Trophoblast cell (in vitro differentiated cells and primary cell): Measurements from ENCODE around the gene SIGLEC12.
A peak's percentile ranks its signal among the peaks of the same experiment; 100 is the strongest.

Experiments used
- DNase-seq, 2 donors: peaks; one replicate each; pipeline ENCODE4 v3.0.0-alpha.2; 2016
- H2AFZ ChIP-seq: 2 replicates; pipeline ENCODE4 v1.6.1; 2013; ENCODE audit warnings: low read length, moderate library complexity, mild to moderate bottlenecking; ENCODE audit not compliant: insufficient read depth, poor library complexity
- H2AK5ac ChIP-seq: 2 replicates; pipeline ENCODE4 v1.6.1; 2013; ENCODE audit warnings: mild to moderate bottlenecking, low read length
- H2BK120ac ChIP-seq: 2 replicates; pipeline ENCODE4 v1.6.1; 2013; ENCODE audit warnings: low read length, mild to moderate bottlenecking, moderate library complexity; ENCODE audit not compliant: insufficient read depth, poor library complexity
- H2BK12ac ChIP-seq: 2 replicates; pipeline ENCODE4 v1.6.1; 2013; ENCODE audit warnings: mild to moderate bottlenecking, low read length, moderate library complexity
- H2BK5ac ChIP-seq: 2 replicates; pipeline ENCODE4 v1.6.1; 2013; ENCODE audit warnings: low read length, low read depth, moderate library complexity, mild to moderate bottlenecking; ENCODE audit not compliant: poor library complexity
- H3K14ac ChIP-seq: 2 replicates; pipeline ENCODE4 v1.6.1; 2013; ENCODE audit warnings: mild to moderate bottlenecking, low read length
- H3K18ac ChIP-seq: 2 replicates; pipeline ENCODE4 v1.6.1; 2013; ENCODE audit warnings: mild to moderate bottlenecking, low read length
- H3K23ac ChIP-seq: 2 replicates; pipeline ENCODE4 v1.6.1; 2013; ENCODE audit warnings: low read length
- H3K27ac ChIP-seq: 2 replicates; pipeline ENCODE4 v1.5.1; 2013; ENCODE audit warnings: low read depth, mild to moderate bottlenecking, inconsistent platforms, low read length, moderate library complexity
- H3K27me3 ChIP-seq: 2 replicates; pipeline ENCODE4 v1.6.1; 2013; ENCODE audit warnings: inconsistent platforms, mild to moderate bottlenecking, low read length, moderate library complexity; ENCODE audit not compliant: insufficient read depth
- H3K36me3 ChIP-seq, 2 experiments: 1 replicate in 1 of 2; 2 replicates in 1 of 2; pipeline ENCODE4 v1.6.1; 2013; ENCODE audit warnings: low read length in 2 of 2, mild to moderate bottlenecking in 2 of 2, moderate library complexity in 1 of 2; ENCODE audit not compliant: insufficient read depth in 2 of 2, control insufficient read depth in 1 of 2
- H3K4ac ChIP-seq: 2 replicates; pipeline ENCODE4 v1.6.1; 2013; ENCODE audit warnings: low read depth, mild to moderate bottlenecking, low read length, moderate library complexity
- H3K4me1 ChIP-seq, 2 experiments: 1 replicate in 1 of 2; 2 replicates in 1 of 2; pipeline ENCODE4 v1.6.1; 2013; ENCODE audit warnings: low read length in 2 of 2, mild to moderate bottlenecking in 2 of 2, moderate library complexity in 1 of 2; ENCODE audit not compliant: insufficient read depth in 2 of 2, control insufficient read depth in 1 of 2
- H3K4me2 ChIP-seq: 2 replicates; pipeline ENCODE4 v1.6.1; 2013; ENCODE audit warnings: inconsistent platforms, mild to moderate bottlenecking, low read length, moderate library complexity
- H3K4me3 ChIP-seq: 2 replicates; pipeline ENCODE4 v1.5.1; 2013; ENCODE audit warnings: mild to moderate bottlenecking, low read depth, low read length, inconsistent platforms
- H3K79me1 ChIP-seq: one replicate; pipeline ENCODE4 v1.6.1; 2013; ENCODE audit warnings: low read length
- H3K79me2 ChIP-seq: 2 replicates; pipeline ENCODE4 v1.6.1; 2013; ENCODE audit warnings: low read length, mild to moderate bottlenecking; ENCODE audit not compliant: control insufficient read depth, insufficient read depth, poor library complexity
- H3K9ac ChIP-seq: 2 replicates; pipeline ENCODE4 v1.6.1; 2013; ENCODE audit warnings: mild to moderate bottlenecking, low read length
- H3K9me3 ChIP-seq: 2 replicates; pipeline ENCODE4 v1.6.1; 2013; ENCODE audit warnings: low read depth, mild to moderate bottlenecking, control low read depth, inconsistent platforms, low read length; ENCODE audit not compliant: insufficient read depth
- H4K12ac ChIP-seq: 2 replicates; pipeline ENCODE4 v1.6.1; 2013; ENCODE audit warnings: low read depth, mild to moderate bottlenecking, low read length, moderate library complexity
- H4K8ac ChIP-seq: 2 replicates; pipeline ENCODE4 v1.6.1; 2013; ENCODE audit warnings: low read depth, mild to moderate bottlenecking, low read length, moderate library complexity
- H4K91ac ChIP-seq: one replicate; pipeline ENCODE4 v1.6.1; 2013; ENCODE audit warnings: low read depth, mild to moderate bottlenecking, low read length, moderate library complexity
- WGBS: extraction: QIAGEN DNeasy Blood & Tissue Kit; methylation state at CpG from one replicate; pipeline ENCODE4 v1.1.7; 2013; ENCODE audit warnings: missing lambda C conversion rate; ENCODE audit not compliant: insufficient read length, insufficient coverage; ENCODE audit errors: extremely low coverage; 5-methylcytosine and 5-hydroxymethylcytosine counted together

The SIGLEC12 gene

GRCh38 chr19:51544038-51544437 lies 42.4 kb upstream of the SIGLEC12 start:
- Histone ChIP-seq H3K9ac (no peak overlapping the region), H2AFZ (no peak overlapping the region), H3K18ac (no peak overlapping the region), H3K36me3 (no peaks in the 10 kb centered on the region), H3K4me1 (peaks cover 13 to 14% of the 10 kb centered on the region in 2 experiments), H3K27ac (no peak overlapping the region), H3K27me3 (no peaks in the 10 kb centered on the region), H3K4ac (no peak overlapping the region), H2BK12ac (peak overlapping the region; percentile 2), H3K79me2 (no peaks in the 10 kb centered on the region), H2BK120ac (no peak overlapping the region), H3K23ac (no peak overlapping the region), H3K4me3 (no peak overlapping the region), H3K14ac (no peak overlapping the region), H3K9me3 (peaks cover 44% of the 10 kb centered on the region), H3K4me2 (no peak overlapping the region), H2AK5ac (no peak overlapping the region), H4K91ac (no peak overlapping the region), H4K12ac (no peak overlapping the region), H3K79me1 (peaks cover 20% of the 10 kb centered on the region), H4K8ac (no peak overlapping the region), H2BK5ac (no peak overlapping the region)
- WGBS: no CpG with 5 or more reads among the region's 6 CpGs
- DNase-seq: no peak

GRCh38 chr19:51542699-51543098 lies 41.1 kb upstream of the SIGLEC12 start:
- no peak overlapping the region for H4K12ac ChIP-seq
- no peak overlapping the region for H3K23ac ChIP-seq
- no peak overlapping the region for H3K18ac ChIP-seq
- H3K14ac ChIP-seq: peak overlapping the region; percentile 7
- H3K4ac ChIP-seq: no peak overlapping the region
- peak overlapping the region; percentile 64 for H2BK12ac ChIP-seq
- H4K8ac ChIP-seq: no peak overlapping the region
- H3K36me3 ChIP-seq: no peaks in the 10 kb centered on the region
- H3K4me2 ChIP-seq: no peak overlapping the region
- no peak overlapping the region for H3K4me3 ChIP-seq
- H2BK5ac ChIP-seq: no peak overlapping the region
- H3K9me3 ChIP-seq: peaks cover 47% of the 10 kb centered on the region
- H3K79me2 ChIP-seq: no peaks in the 10 kb centered on the region
- no peaks in the 10 kb centered on the region for H3K27me3 ChIP-seq
- H2AK5ac ChIP-seq: no peak overlapping the region
- H3K79me1 ChIP-seq: peaks cover 17% of the 10 kb centered on the region
- H3K4me1 ChIP-seq: peaks cover 13 to 14% of the 10 kb centered on the region in 2 experiments
- no peak overlapping the region for H3K27ac ChIP-seq
- no CpG with 5 or more reads among the region's 5 CpGs for WGBS
- no peak overlapping the region for H3K9ac ChIP-seq
- peak overlapping the region; percentile 59 for H4K91ac ChIP-seq
- H2BK120ac ChIP-seq: peak overlapping the region; percentile 46
- no peak overlapping the region for H2AFZ ChIP-seq
- no peak for DNase-seq

- H4K8ac ChIP-seq: peak overlapping the region; percentile 3
- no peak overlapping the region for H3K4me2 ChIP-seq
- peak overlapping the region; percentile 13 for H2BK12ac ChIP-seq
- H3K9me3 ChIP-seq: peaks cover 43% of the 10 kb centered on the region
- peak overlapping the region; percentile 62 for H4K91ac ChIP-seq
- H2BK120ac ChIP-seq: peak overlapping the region; percentile 29
- no peak overlapping the region for H4K12ac ChIP-seq
- peaks cover 8 to 9% of the 10 kb centered on the region in 2 experiments for H3K4me1 ChIP-seq
- H3K14ac ChIP-seq: peak overlapping the region; percentile 16
- peak overlapping the region; percentile 31 for H3K18ac ChIP-seq
- no peak overlapping the region for H2AFZ ChIP-seq
- H3K23ac ChIP-seq: no peak overlapping the region
- peak overlapping the region; percentile 35 for H2BK5ac ChIP-seq
- no CpG with 5 or more reads among the region's 10 CpGs for WGBS
- no peak overlapping the region for H2AK5ac ChIP-seq
- no peak overlapping the region for H3K4me3 ChIP-seq
- no peaks in the 10 kb centered on the region for H3K79me2 ChIP-seq
- H3K36me3 ChIP-seq: no peaks in the 10 kb centered on the region
- no peak overlapping the region for H3K4ac ChIP-seq
- H3K27me3 ChIP-seq: no peaks in the 10 kb centered on the region
- H3K9ac ChIP-seq: no peak overlapping the region
- DNase-seq: no peak
- H3K27ac ChIP-seq: peak overlapping the region; percentile 40
- H3K79me1 ChIP-seq: peaks cover 13% of the 10 kb centered on the region
These were observed 40.1 kb upstream of the SIGLEC12 start for GRCh38 chr19:51541458-51542357.

GRCh38 chr19:51539821-51540366 lies 38.3 kb upstream of the SIGLEC12 start:
- H3K79me1 ChIP-seq: peaks cover 8% of the 10 kb centered on the region
- H3K9ac ChIP-seq: no peak overlapping the region
- no peak overlapping the region for H2AFZ ChIP-seq
- H3K79me2 ChIP-seq: no peaks in the 10 kb centered on the region
- no peak overlapping the region for H3K27ac ChIP-seq
- H3K4ac ChIP-seq: no peak overlapping the region
- no peak overlapping the region for H3K4me3 ChIP-seq
- H3K18ac ChIP-seq: no peak overlapping the region
- H4K91ac ChIP-seq: no peak overlapping the region
- no peak overlapping the region for H2AK5ac ChIP-seq
- H3K14ac ChIP-seq: no peak overlapping the region
- no peak overlapping the region for H4K12ac ChIP-seq
- H3K27me3 ChIP-seq: no peaks in the 10 kb centered on the region
- peaks cover 4 to 6% of the 10 kb centered on the region in 2 experiments for H3K4me1 ChIP-seq
- no peaks in the 10 kb centered on the region for H3K36me3 ChIP-seq
- no CpG with 5 or more reads among the region's 4 CpGs for WGBS
- no peak overlapping the region for H2BK12ac ChIP-seq
- H3K4me2 ChIP-seq: no peak overlapping the region
- H2BK5ac ChIP-seq: no peak overlapping the region
- H4K8ac ChIP-seq: no peak overlapping the region
- no peak overlapping the region for H3K23ac ChIP-seq
- no peak for DNase-seq
- H2BK120ac ChIP-seq: no peak overlapping the region
- H3K9me3 ChIP-seq: peaks cover 34% of the 10 kb centered on the region
